Mucosa of stomach (tissue), 1 donor: ENCODE measurements around the gene NXN.
"Not testable (repeated sequence)": the region's sequence is repeated elsewhere in the genome, so short reads cannot be mapped to it uniquely, and the experiment has no call there.

Source experiments
- H3K27me3 ChIP-seq: one replicate; pipeline ENCODE4 v1.7.0; 2013; ENCODE audit warnings: mild to moderate bottlenecking, low read length; ENCODE audit not compliant: control insufficient read depth, insufficient read depth
- H3K36me3 ChIP-seq: one replicate; pipeline ENCODE4 v1.7.0; 2013; ENCODE audit warnings: low read length; ENCODE audit not compliant: control insufficient read depth, insufficient read depth
- H3K4me1 ChIP-seq: one replicate; pipeline ENCODE4 v1.7.0; 2013; ENCODE audit warnings: mild to moderate bottlenecking, low read length; ENCODE audit not compliant: control insufficient read depth, insufficient read depth
- H3K4me3 ChIP-seq: one replicate; pipeline ENCODE4 v1.7.0; 2013; ENCODE audit warnings: low read length
- H3K9ac ChIP-seq: one replicate; pipeline ENCODE4 v1.7.0; 2013; ENCODE audit warnings: mild to moderate bottlenecking, low read length, moderate library complexity
- H3K9me3 ChIP-seq: one replicate; pipeline ENCODE4 v1.7.0; 2013; ENCODE audit warnings: mild to moderate bottlenecking, low read length, moderate library complexity; ENCODE audit not compliant: control insufficient read depth
- donor health status: Pancreatic carcinoma.

NXN gene

DNA sequence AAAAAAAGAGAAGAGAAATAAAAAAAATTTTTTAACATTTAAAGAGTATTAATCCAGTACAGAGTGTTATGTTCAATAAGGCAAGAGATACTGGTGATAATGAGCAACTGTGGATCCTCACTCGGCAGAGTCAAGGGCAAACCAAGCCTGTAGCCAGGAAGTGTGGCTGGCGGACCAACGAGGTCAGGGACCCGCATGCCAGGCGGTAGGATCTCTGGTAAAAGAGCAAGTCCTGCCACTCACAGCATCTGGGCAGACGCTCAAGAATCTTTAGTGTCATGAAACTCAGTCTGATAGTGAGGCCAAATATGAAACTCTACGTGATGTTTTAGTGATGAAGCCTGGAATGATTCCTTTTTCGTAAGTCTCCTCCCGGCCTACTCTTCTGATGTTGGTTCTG lies 219.2 kb downstream of the NXN start:
- H3K9ac ChIP-seq = no peak overlapping the region
- no peak overlapping the region for H3K4me3 ChIP-seq
- H3K27me3 ChIP-seq = no peaks in the 10 kb centered on the region
- H3K4me1 ChIP-seq = no peaks in the 10 kb centered on the region
- H3K9me3 ChIP-seq = no peaks in the 10 kb centered on the region
- H3K36me3 ChIP-seq = no peaks in the 10 kb centered on the region

DNA sequence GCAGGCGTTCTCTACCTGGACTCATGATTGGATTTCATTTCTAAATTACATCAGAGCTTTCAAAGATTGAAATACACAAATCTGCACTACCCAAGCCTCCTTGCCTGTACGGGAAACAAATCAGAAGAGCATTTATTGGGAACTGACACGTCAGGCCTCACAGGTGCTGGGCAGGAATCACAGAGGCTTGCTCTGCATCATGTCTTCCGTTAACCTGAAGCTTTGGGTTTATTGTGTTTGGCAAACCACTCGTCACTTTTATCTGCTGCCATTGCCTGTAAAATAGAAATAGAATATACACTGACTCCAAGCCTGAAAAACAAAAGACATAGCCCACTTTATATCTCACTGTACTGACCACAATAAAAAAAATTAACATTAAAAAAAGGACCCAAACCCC lies 219.6 kb downstream of the NXN start:
- H3K4me1 ChIP-seq = no peaks in the 10 kb centered on the region
- H3K27me3 ChIP-seq = no peaks in the 10 kb centered on the region
- H3K36me3 ChIP-seq = no peaks in the 10 kb centered on the region
- no peak overlapping the region for H3K4me3 ChIP-seq
- H3K9me3 ChIP-seq = no peaks in the 10 kb centered on the region
- H3K9ac ChIP-seq = no peak overlapping the region

DNA sequence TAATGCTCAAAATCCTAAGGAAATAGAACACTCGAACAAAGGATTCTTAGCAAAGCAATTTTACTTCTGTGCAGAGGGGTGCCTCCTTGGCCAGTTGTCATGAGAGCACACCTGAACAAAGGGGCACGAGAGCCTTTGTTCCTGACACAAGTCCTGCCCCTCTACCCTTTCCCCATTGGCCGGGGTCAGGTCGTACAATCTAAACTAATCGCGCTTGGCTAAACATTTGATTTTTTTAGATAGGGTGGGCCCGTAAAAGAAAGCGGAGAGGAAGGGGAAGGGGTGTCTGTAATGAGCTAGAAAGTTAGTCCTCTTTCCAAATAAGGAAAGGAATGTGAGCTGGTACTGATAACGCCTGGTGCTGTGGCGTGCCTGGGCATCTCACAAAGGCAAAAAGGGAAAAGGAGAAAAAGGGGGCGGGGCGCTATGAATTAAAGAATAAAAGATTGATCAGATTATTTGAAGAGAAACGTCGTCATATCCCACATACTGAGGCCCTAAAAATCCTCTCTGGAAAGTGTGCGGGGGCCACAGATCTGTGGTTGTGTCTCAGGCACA lies 223.5 kb downstream of the NXN start:
- not testable (repeated sequence) for H3K27me3 ChIP-seq, H3K36me3 ChIP-seq, H3K4me1 ChIP-seq, H3K9ac ChIP-seq, H3K4me3 ChIP-seq, H3K9me3 ChIP-seq

- not testable (repeated sequence) for H3K9me3 ChIP-seq, H3K9ac ChIP-seq, H3K27me3 ChIP-seq, H3K36me3 ChIP-seq, H3K4me3 ChIP-seq
- peaks cover 11% of the 10 kb centered on the region for H3K4me1 ChIP-seq
Measured at GRCh38 chr17:755319-755961, 224.1 kb downstream of the NXN start.

DNA sequence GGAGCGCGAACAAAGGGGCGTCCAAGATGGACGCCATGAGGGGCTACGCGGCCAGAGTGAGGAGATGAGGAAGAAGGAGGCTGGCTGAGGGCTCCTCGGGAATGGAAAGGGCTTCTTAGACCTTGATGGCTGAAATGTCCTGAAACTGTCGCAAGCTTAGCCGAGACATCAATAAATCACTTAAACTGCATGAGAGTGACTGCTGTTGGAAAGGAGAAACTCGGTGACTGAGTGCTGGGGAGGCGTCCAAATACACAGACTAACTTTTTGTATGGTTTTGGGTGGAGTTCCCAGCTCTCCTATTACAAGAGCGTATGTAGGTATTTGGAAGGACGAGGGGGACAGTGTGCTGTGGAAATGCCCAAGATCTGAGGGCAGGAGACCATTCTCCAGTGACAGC lies 226.2 kb downstream of the NXN start:
- Histone ChIP-seq H3K4me3 (no peak overlapping the region), H3K36me3 (no peaks in the 10 kb centered on the region), H3K9ac (no peak overlapping the region), H3K4me1 (peaks cover 14% of the 10 kb centered on the region), H3K9me3 (no peaks in the 10 kb centered on the region), H3K27me3 (no peaks in the 10 kb centered on the region)

GRCh38 chr17:752620-753219 lies 226.9 kb downstream of the NXN start:
- Histone ChIP-seq H3K4me1 (peaks cover 14% of the 10 kb centered on the region), H3K9me3 (no peaks in the 10 kb centered on the region), H3K9ac (peak overlapping the region; percentile 86), H3K36me3 (peaks cover 2% of the 10 kb centered on the region), H3K27me3 (no peaks in the 10 kb centered on the region), H3K4me3 (peak overlapping the region; percentile 75)

GRCh38 chr17:752002-752619 lies 227.5 kb downstream of the NXN start, which contains the start of gene GEMIN4:
GEMIN4 (minus strand) TSS chr17:752264; CDS start chr17:752142, 122 bp downstream.
- Histone ChIP-seq H3K4me3 (peak within 1 kb of the TSS; percentile 75), H3K4me1 (peaks cover 14% of the 10 kb centered on the region), H3K9me3 (no peaks in the 10 kb centered on the region), H3K27me3 (no peaks in the 10 kb centered on the region), H3K9ac (peak within 1 kb of the TSS; percentile 86), H3K36me3 (peaks cover 8% of the 10 kb centered on the region)

DNA sequence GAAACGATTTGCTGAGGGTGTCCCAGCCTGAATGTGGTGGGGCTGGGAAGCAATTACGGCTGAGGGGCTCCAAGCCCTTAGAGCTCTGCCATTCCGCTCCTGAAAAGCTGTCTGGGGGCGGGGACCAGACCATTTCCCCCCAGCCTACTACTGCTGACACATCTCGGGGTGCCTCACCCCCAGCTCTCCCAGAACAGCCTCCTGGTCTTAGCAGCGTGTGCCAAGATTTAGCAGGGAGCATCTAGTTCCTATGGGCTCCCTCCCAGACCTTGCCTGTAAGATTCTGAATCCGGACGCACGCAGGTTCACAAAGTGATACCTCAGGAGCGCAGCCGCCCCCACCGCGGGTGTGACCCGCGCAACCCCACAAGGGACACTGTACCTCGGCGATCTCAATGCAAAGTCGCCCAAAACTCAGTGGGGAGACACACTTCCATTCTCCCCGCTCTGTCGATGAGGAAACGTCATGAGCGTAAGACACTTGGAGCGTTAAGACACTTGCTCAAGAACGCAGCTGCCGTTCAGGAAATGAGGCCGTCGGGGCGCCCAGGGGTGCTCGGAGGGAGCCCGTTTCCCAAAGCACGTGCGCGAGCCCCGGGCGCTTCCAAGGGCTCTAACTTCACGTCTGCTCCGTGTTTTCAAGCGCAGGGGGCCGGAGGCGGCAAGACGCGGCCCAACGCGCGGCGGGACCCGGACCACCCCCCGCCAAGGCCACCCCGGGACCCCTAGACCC lies 228.1 kb downstream of the NXN start:
- Histone ChIP-seq H3K27me3 (no peaks in the 10 kb centered on the region), H3K36me3 (peaks cover 12% of the 10 kb centered on the region), H3K4me1 (peaks cover 14% of the 10 kb centered on the region), H3K9me3 (no peaks in the 10 kb centered on the region), H3K4me3 (peak overlapping the region; percentile 75), H3K9ac (peak overlapping the region; percentile 86)

GRCh38 chr17:750431-751037 lies 229.0 kb downstream of the NXN start:
- Histone ChIP-seq H3K36me3 (peaks cover 17% of the 10 kb centered on the region), H3K27me3 (no peaks in the 10 kb centered on the region), H3K4me1 (peaks cover 14% of the 10 kb centered on the region), H3K9me3 (no peaks in the 10 kb centered on the region), H3K9ac (peak overlapping the region; percentile 86), H3K4me3 (peak overlapping the region; percentile 75)

DNA sequence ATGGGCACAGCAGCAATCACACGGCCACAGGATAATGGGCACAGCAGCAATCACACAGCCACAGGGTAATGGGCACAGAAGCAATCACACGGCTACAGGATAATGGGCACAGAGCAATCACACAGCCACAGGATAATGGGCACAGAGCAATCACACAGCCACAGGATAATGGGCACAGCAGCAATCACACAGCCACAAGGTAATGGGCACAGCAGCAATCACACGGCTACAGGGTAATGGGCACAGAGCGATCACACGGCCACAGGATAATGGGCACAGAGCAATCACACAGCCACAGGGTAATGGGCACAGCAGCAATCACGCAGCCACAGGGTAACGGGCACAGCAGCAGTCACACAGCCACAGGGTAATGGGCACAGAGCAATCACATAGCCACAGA lies 230.2 kb downstream of the NXN start:
- peaks cover 23% of the 10 kb centered on the region for H3K36me3 ChIP-seq
- not testable (repeated sequence) for H3K9me3 ChIP-seq, H3K9ac ChIP-seq, H3K4me3 ChIP-seq, H3K27me3 ChIP-seq
- peaks cover 14% of the 10 kb centered on the region for H3K4me1 ChIP-seq
